Spinal cord (tissue), 10 donors: ENCODE results near the gene FLNB. TPM values are rescaled to one million over a fixed set of nuclear protein-coding genes. Genes with fewer than 3 reads are reported as not detected.

Experiments used
- DNase-seq, 6 donors: peaks; one replicate each; pipeline versions ENCODE4 v3.0.0 to v3.0.0-alpha.2; 2013 to 2015; ENCODE audit warnings: low spot score in 6 of 6, low read depth in 4 of 6
- H3K27ac ChIP-seq: one replicate; pipeline ENCODE4 v1.5.1; 2013; ENCODE audit warnings: low read depth, low read length, control low read depth
- H3K27me3 ChIP-seq: one replicate; pipeline ENCODE4 v1.6.1; 2013; ENCODE audit warnings: low read length; ENCODE audit not compliant: control insufficient read depth, insufficient read depth
- H3K36me3 ChIP-seq: one replicate; pipeline ENCODE4 v1.6.1; 2013; ENCODE audit warnings: low read length; ENCODE audit not compliant: control insufficient read depth, insufficient read depth
- H3K4me1 ChIP-seq: one replicate; pipeline ENCODE4 v1.6.1; 2013; ENCODE audit warnings: low read length; ENCODE audit not compliant: control insufficient read depth, insufficient read depth
- H3K4me3 ChIP-seq: one replicate; pipeline ENCODE4 v1.5.1; 2013; ENCODE audit warnings: low read depth, low read length, control low read depth
- H3K9me3 ChIP-seq: one replicate; pipeline ENCODE4 v1.6.1; 2013; ENCODE audit warnings: low read length; ENCODE audit not compliant: control insufficient read depth, insufficient read depth
- WGBS: methylation state at CpG from one replicate; pipeline ENCODE4 v1.1.5; 2013; ENCODE audit warnings: missing lambda C conversion rate; ENCODE audit not compliant: insufficient coverage; 5-methylcytosine and 5-hydroxymethylcytosine counted together
- polyA plus RNA-seq, 2 donors: library from polyadenylated mRNA; unstranded; fragments of 120-200 nt; gene quantifications; one replicate each; pipeline ENCODE4 v1.2.1, GENCODE V29; 2013; ENCODE audit not compliant: insufficient read length in 2 of 2
- total RNA-seq, 2 donors: library from RNA; depleted of rRNA in 1 of 2; stranded (reverse); fragments of 120-200 nt in 1 of 2; fragments of >200 nt in 1 of 2; gene quantifications; one replicate each; pipeline versions ENCODE4 v1.2.3 to v1.2.4, GENCODE V29; 2013 to 2014
- donor health status: healthy.

Gene FLNB
- total and polyA plus RNA-seq, 4 donors = 46.1 to 251 (median 74.7) TPM

- no peaks in the 10 kb centered on the region for H3K9me3 ChIP-seq
- no peaks in the 10 kb centered on the region for H3K36me3 ChIP-seq
- 100% methylated on average over 2 of the region's 8 CpGs for WGBS
- H3K27ac ChIP-seq = no peak overlapping the region
- no peak overlapping the region for H3K4me3 ChIP-seq
- no peak for DNase-seq
- peaks cover 13% of the 10 kb centered on the region for H3K4me1 ChIP-seq
- H3K27me3 ChIP-seq = no peaks in the 10 kb centered on the region
Measured at GRCh38 chr3:58038675-58039292, 30.6 kb downstream of the FLNB start.

DNA sequence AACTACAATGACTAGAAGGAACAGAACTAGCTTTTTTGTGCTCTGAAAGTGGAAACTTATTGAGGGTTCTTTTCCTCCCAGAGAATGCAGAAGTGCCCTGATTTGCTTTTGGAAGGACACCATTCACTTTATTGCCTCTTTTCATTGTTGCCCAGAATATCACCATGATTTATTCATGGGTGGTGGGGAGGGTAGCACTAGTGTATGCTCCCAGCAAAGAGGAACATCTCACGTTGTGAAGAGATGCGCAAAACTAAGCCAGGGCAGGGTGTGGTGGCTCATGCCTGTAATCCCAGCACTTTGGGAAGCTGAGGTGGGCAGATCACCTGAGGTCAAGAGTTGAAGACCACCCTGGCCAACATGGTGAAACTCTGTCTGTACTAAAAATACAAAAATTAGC lies 31.4 kb downstream of the FLNB start:
- H3K27me3 ChIP-seq = no peaks in the 10 kb centered on the region
- no peaks in the 10 kb centered on the region for H3K36me3 ChIP-seq
- WGBS = 53% methylated on average over 2 of the region's 2 CpGs
- H3K9me3 ChIP-seq = no peaks in the 10 kb centered on the region
- peaks cover 16% of the 10 kb centered on the region for H3K4me1 ChIP-seq
- no peak overlapping the region for H3K4me3 ChIP-seq
- no peak overlapping the region for H3K27ac ChIP-seq
- no peak for DNase-seq

DNA sequence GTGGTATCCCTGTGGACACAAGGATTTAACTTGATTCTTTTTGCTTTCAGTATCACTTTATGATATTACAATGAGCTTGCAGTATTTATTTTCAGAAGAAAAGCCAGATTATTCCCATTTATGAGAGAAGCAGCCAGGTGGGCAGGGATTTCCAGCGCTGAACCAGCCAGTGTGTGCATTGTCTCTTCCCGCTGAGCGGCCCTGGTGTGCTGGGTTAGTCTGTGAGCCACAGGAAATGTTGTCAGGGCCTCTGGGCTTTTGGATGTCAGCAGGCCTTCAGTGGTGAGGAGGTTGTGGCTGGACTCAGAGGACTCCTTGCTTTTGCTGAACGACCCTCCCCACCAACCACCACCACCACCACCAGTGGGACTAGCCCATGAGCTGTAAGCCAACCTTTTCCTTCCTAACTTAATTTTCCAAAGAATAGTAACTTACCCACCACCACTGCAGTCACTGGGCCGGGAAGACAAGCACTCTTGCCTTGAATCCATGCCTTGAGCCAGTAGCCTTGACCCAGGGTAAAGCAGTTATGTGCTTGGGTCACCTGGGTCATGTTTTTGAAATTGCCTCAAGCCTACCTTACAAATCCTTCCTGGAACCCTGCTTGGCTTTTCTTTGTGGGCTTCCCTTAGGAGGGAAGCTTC lies 33.1 kb downstream of the FLNB start:
- H3K4me3 ChIP-seq = no peak overlapping the region
- peak overlapping the region; percentile 16 for H3K27ac ChIP-seq
- 58% methylated on average over 5 of the region's 5 CpGs for WGBS
- H3K27me3 ChIP-seq = no peaks in the 10 kb centered on the region
- H3K36me3 ChIP-seq = no peaks in the 10 kb centered on the region
- peaks cover 17% of the 10 kb centered on the region for H3K4me1 ChIP-seq
- no peak for DNase-seq
- H3K9me3 ChIP-seq = no peaks in the 10 kb centered on the region

GRCh38 chr3:58041826-58042324 lies 33.7 kb downstream of the FLNB start:
- Histone ChIP-seq H3K27me3 (no peaks in the 10 kb centered on the region), H3K27ac (peak overlapping the region; percentile 16), H3K4me3 (no peak overlapping the region), H3K9me3 (no peaks in the 10 kb centered on the region), H3K36me3 (no peaks in the 10 kb centered on the region), H3K4me1 (peaks cover 17% of the 10 kb centered on the region)
- no peak for DNase-seq
- 60% methylated on average over 1 of the region's 2 CpGs for WGBS

GRCh38 chr3:58042947-58043707 lies 34.9 kb downstream of the FLNB start:
- H3K4me3 ChIP-seq = no peak overlapping the region
- no peak for DNase-seq
- H3K4me1 ChIP-seq = peaks cover 17% of the 10 kb centered on the region
- no peaks in the 10 kb centered on the region for H3K27me3 ChIP-seq
- no peaks in the 10 kb centered on the region for H3K36me3 ChIP-seq
- no peak overlapping the region for H3K27ac ChIP-seq
- 91% methylated on average over 4 of the region's 6 CpGs for WGBS
- no peaks in the 10 kb centered on the region for H3K9me3 ChIP-seq

DNA sequence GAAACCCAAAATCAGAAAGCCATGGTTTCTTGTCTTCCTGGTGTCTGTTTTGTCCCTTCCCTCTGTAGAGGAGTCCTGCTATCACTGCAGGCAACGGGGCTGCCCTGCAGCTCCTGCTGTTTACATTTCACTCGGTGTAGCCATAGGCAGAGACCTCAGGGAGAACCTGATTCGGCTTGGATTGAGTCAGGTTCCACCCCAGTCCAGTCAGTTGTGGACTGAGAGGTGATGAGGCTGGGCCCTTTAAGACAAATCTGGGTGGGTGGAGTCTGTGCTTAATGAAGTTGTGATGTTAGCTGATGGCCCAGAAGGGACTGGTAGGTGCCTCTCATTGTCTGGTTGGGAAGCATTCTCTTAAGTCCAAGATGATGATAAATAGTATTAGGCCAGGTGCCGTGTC lies 35.7 kb downstream of the FLNB start:
- Histone ChIP-seq H3K9me3 (no peaks in the 10 kb centered on the region), H3K27ac (no peak overlapping the region), H3K4me1 (peaks cover 17% of the 10 kb centered on the region), H3K27me3 (no peaks in the 10 kb centered on the region), H3K36me3 (no peaks in the 10 kb centered on the region), H3K4me3 (no peak overlapping the region)
- WGBS = 58% methylated on average over 3 of the region's 4 CpGs
- no peak for DNase-seq

DNA sequence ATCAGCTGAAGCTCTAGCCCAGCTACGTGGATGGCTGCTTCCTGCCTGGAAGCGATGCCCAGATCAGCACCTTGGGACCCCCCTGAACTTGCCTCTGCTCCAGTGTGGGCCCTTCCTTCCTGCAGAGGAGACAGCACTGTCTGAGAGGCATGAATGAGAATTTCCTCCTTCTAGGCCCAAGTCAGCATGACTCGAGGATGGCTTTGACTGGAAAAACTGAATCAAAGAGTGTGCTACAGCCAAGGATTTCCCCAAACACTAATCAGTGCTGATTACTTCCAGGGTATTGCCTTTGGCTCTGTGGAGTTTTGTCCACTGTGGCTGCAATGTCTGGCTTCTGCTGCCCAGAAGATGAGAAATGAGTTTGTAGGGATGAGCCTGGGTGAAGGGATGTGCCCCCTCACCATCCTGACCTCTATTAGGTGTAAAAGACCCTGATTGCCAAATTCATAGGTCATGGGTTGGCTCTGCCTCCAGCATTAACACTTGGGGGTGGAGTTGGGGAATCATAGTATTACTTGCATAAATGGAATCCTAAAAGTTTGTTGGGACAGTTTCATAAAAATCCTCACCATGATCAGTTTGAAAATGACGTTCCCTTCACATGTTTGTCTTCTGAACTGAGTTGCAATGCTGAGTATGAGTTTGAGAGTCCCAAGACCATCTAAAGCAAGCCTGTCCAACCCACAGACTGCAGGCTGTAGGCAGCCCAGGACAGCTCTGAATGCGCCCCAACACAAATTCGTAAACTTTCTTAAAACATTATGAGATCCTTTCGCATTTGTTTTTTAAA lies 36.7 kb downstream of the FLNB start:
- Histone ChIP-seq H3K4me1 (peaks cover 21% of the 10 kb centered on the region), H3K4me3 (no peak overlapping the region), H3K36me3 (no peaks in the 10 kb centered on the region), H3K27ac (peak overlapping the region; percentile 54), H3K9me3 (no peaks in the 10 kb centered on the region), H3K27me3 (no peaks in the 10 kb centered on the region)
- peak in 1 of 6 donors; percentile 33 for DNase-seq
- 73% methylated on average over 2 of the region's 7 CpGs for WGBS

- DNase-seq = no peak
- no peak overlapping the region for H3K4me3 ChIP-seq
- no peak overlapping the region for H3K27ac ChIP-seq
- 85% methylated on average over 4 of the region's 5 CpGs for WGBS
- H3K4me1 ChIP-seq = peaks cover 8% of the 10 kb centered on the region
- no peaks in the 10 kb centered on the region for H3K27me3 ChIP-seq
- no peaks in the 10 kb centered on the region for H3K36me3 ChIP-seq
- H3K9me3 ChIP-seq = no peaks in the 10 kb centered on the region
Measured at GRCh38 chr3:58047826-58048225, 39.6 kb downstream of the FLNB start.

GRCh38 chr3:58048301-58048700 lies 40.1 kb downstream of the FLNB start:
- WGBS = 100% methylated on average over 1 of the region's 4 CpGs
- Histone ChIP-seq H3K27ac (no peak overlapping the region), H3K27me3 (no peaks in the 10 kb centered on the region), H3K36me3 (no peaks in the 10 kb centered on the region), H3K4me1 (peaks cover 8% of the 10 kb centered on the region), H3K4me3 (no peak overlapping the region), H3K9me3 (no peaks in the 10 kb centered on the region)
- no peak for DNase-seq
